ENCODE measurements around the gene NHLRC4. TPM values are rescaled to one million over a fixed set of nuclear protein-coding genes. Genes with fewer than 3 reads are reported as not detected.

NHLRC4 gene
- total and polyA plus RNA-seq, 5 donors from 2014 or later, result 1.9 to 5.6 (median 4.5) TPM

DNA sequence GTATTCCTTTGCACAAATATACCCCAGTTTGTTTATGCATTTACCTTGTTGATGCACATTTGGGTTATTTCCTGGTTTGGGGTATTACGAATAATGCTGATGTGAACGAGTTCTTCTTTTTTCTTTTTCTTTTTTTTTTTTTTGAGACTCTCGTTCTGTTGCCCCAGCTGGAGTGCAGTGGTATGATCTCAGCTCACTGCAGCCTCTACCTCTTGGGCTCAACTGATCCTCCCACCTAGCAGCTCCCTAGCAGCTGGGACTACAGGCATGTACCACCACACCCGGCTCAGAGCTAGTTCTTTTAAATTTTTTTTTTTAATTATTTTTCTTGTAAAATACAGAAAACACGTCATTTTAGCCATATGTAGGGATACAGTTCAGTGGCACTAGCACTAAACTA lies 37.1 kb downstream of the NHLRC4 start:
- no peaks in the 10 kb centered on the region for H3K27me3 Mint-ChIP-seq
- H3K9me3 ChIP-seq (ENCODE audit: control insufficient read depth in 2 of 2, low read length in 2 of 2), result no peaks in the 10 kb centered on the region
- peaks cover 8% of the 10 kb centered on the region for H3K36me3 Mint-ChIP-seq
- no peaks in the 10 kb centered on the region for H3K4me1 ChIP-seq (ENCODE audit: control insufficient read depth, insufficient read depth, low read length, poor library complexity, severe bottlenecking)
- no peak for ATAC-seq (ENCODE audit: low read depth in 2 of 2)
- no peaks in the 10 kb centered on the region for H3K36me3 ChIP-seq (ENCODE audit: control insufficient read depth, insufficient read depth, low read length)
- H3K27ac ChIP-seq (ENCODE audit: insufficient read depth, low read length, poor library complexity, severe bottlenecking), result no peak overlapping the region
- H3K4me1 Mint-ChIP-seq, result peaks cover 0 to 11% (median 5%) of the 10 kb centered on the region in 4 donors
- no peaks in the 10 kb centered on the region for H3K27me3 ChIP-seq (ENCODE audit: control insufficient read depth, insufficient read depth, low read length)
- H3K4me3 Mint-ChIP-seq, result no peak overlapping the region
- no peak overlapping the region for H3K27ac Mint-ChIP-seq
- H3K4me3 ChIP-seq (ENCODE audit: low read depth, low read length), result no peak overlapping the region
- H3K9me3 Mint-ChIP-seq, result peaks cover 0 to 5% (median 0%) of the 10 kb centered on the region in 7 donors
- DNase-seq, result no peak

DNA sequence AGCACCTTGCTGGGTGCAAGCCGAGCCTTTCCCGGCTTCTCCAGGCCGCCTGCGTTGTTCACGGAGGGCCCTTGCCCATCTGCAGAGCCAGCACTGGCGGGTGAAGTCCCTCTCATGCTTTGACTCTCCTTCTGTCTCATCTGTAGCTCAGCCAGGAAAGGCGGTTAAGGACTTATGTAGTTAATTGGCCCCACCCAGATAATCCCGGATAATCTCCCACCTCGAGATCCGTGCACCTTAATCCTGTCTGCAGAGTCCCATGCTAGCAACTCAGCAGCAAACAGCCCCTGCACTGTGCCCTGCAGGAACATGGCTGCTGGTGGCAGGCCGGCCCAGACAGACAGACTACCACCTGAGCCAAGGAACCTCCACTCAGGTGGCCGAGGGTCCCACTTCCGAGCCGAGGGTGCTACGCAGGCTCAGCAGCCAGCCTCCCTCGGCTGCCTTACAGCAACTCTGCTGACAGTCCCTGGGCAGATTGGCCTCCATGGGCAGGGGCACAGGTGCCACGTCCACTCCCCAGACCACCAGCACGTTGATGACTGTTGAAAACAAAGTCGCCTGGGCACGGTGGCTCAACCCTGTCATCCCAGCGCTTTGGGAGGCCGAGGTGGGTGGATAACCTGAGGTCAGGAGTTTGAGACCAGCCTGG lies 40.0 kb downstream of the NHLRC4 start:
- no peak overlapping the region for H3K27ac ChIP-seq (ENCODE audit: insufficient read depth, low read length, poor library complexity, severe bottlenecking)
- H3K9me3 Mint-ChIP-seq, result peaks cover 0 to 5% (median 0%) of the 10 kb centered on the region in 7 donors
- H3K27ac Mint-ChIP-seq, result no peak overlapping the region
- no peaks in the 10 kb centered on the region for H3K9me3 ChIP-seq (ENCODE audit: control insufficient read depth in 2 of 2, low read length in 2 of 2)
- H3K4me1 ChIP-seq (ENCODE audit: control insufficient read depth, insufficient read depth, low read length, poor library complexity, severe bottlenecking), result no peaks in the 10 kb centered on the region
- H3K36me3 ChIP-seq (ENCODE audit: control insufficient read depth, insufficient read depth, low read length), result no peaks in the 10 kb centered on the region
- H3K4me3 ChIP-seq (ENCODE audit: low read depth, low read length), result no peak overlapping the region
- no peak for DNase-seq
- no peak overlapping the region for H3K4me3 Mint-ChIP-seq
- H3K4me1 Mint-ChIP-seq, result peaks cover 3 to 18% (median 10%) of the 10 kb centered on the region in 4 donors
- H3K36me3 Mint-ChIP-seq, result peaks cover 8% of the 10 kb centered on the region
- no peak for ATAC-seq (ENCODE audit: low read depth in 2 of 2)
- H3K27me3 ChIP-seq (ENCODE audit: control insufficient read depth, insufficient read depth, low read length), result no peaks in the 10 kb centered on the region
- no peaks in the 10 kb centered on the region for H3K27me3 Mint-ChIP-seq

GRCh38 chr16:608019-608418 lies 41.2 kb downstream of the NHLRC4 start:
- no peaks in the 10 kb centered on the region for H3K27me3 Mint-ChIP-seq
- peaks cover 3 to 18% (median 10%) of the 10 kb centered on the region in 4 donors for H3K4me1 Mint-ChIP-seq
- no peaks in the 10 kb centered on the region for H3K9me3 ChIP-seq (ENCODE audit: control insufficient read depth in 2 of 2, low read length in 2 of 2)
- H3K4me3 ChIP-seq (ENCODE audit: low read depth, low read length), result no peak overlapping the region
- H3K4me3 Mint-ChIP-seq, result no peak overlapping the region
- H3K36me3 ChIP-seq (ENCODE audit: control insufficient read depth, insufficient read depth, low read length), result no peaks in the 10 kb centered on the region
- H3K9me3 Mint-ChIP-seq, result peaks cover 0 to 5% (median 0%) of the 10 kb centered on the region in 7 donors
- no peak overlapping the region for H3K27ac ChIP-seq (ENCODE audit: insufficient read depth, low read length, poor library complexity, severe bottlenecking)
- no peak overlapping the region for H3K27ac Mint-ChIP-seq
- DNase-seq, result peak in 1 of 3 donors; percentile 18
- H3K4me1 ChIP-seq (ENCODE audit: control insufficient read depth, insufficient read depth, low read length, poor library complexity, severe bottlenecking), result no peaks in the 10 kb centered on the region
- peaks cover 8% of the 10 kb centered on the region for H3K36me3 Mint-ChIP-seq
- no peaks in the 10 kb centered on the region for H3K27me3 ChIP-seq (ENCODE audit: control insufficient read depth, insufficient read depth, low read length)
- ATAC-seq (ENCODE audit: low read depth in 2 of 2), result no peak

- H3K27ac ChIP-seq (ENCODE audit: insufficient read depth, low read length, poor library complexity, severe bottlenecking), result no peak overlapping the region
- Mint-ChIP-seq H3K4me1 (peaks cover 3 to 13% (median 8%) of the 10 kb centered on the region in 4 donors), H3K27ac (peak overlapping the region in 2 of 3 donors; percentile 15 to 17), H3K27me3 (no peaks in the 10 kb centered on the region), H3K4me3 (no peak overlapping the region), H3K36me3 (peaks cover 6% of the 10 kb centered on the region), H3K9me3 (peaks cover 0 to 5% (median 0%) of the 10 kb centered on the region in 7 donors)
- no peaks in the 10 kb centered on the region for H3K4me1 ChIP-seq (ENCODE audit: control insufficient read depth, insufficient read depth, low read length, poor library complexity, severe bottlenecking)
- H3K9me3 ChIP-seq (ENCODE audit: control insufficient read depth in 2 of 2, low read length in 2 of 2), result no peaks in the 10 kb centered on the region
- DNase-seq, result no peak
- no peaks in the 10 kb centered on the region for H3K27me3 ChIP-seq (ENCODE audit: control insufficient read depth, insufficient read depth, low read length)
- no peak overlapping the region for H3K4me3 ChIP-seq (ENCODE audit: low read depth, low read length)
- H3K36me3 ChIP-seq (ENCODE audit: control insufficient read depth, insufficient read depth, low read length), result no peaks in the 10 kb centered on the region
- no peak for ATAC-seq (ENCODE audit: low read depth in 2 of 2)
Measured at GRCh38 chr16:609316-609715, 42.5 kb downstream of the NHLRC4 start.

GRCh38 chr16:609984-610383 lies 43.2 kb downstream of the NHLRC4 start:
- Mint-ChIP-seq H3K9me3 (peaks cover 0 to 2% (median 0%) of the 10 kb centered on the region in 7 donors), H3K36me3 (peaks cover 8% of the 10 kb centered on the region), H3K27me3 (no peaks in the 10 kb centered on the region), H3K4me1 (peaks cover 3 to 13% (median 9%) of the 10 kb centered on the region in 4 donors), H3K4me3 (no peak overlapping the region), H3K27ac (no peak overlapping the region)
- ATAC-seq (ENCODE audit: low read depth in 2 of 2) (no peak), DNase-seq (no peak)
- Histone ChIP-seq H3K36me3 (ENCODE audit: control insufficient read depth, insufficient read depth, low read length) (no peaks in the 10 kb centered on the region), H3K9me3 (ENCODE audit: control insufficient read depth in 2 of 2, low read length in 2 of 2) (no peaks in the 10 kb centered on the region), H3K4me3 (ENCODE audit: low read depth, low read length) (no peak overlapping the region), H3K4me1 (ENCODE audit: control insufficient read depth, insufficient read depth, low read length, poor library complexity, severe bottlenecking) (no peaks in the 10 kb centered on the region), H3K27ac (ENCODE audit: insufficient read depth, low read length, poor library complexity, severe bottlenecking) (no peak overlapping the region), H3K27me3 (ENCODE audit: control insufficient read depth, insufficient read depth, low read length) (no peaks in the 10 kb centered on the region)

DNA sequence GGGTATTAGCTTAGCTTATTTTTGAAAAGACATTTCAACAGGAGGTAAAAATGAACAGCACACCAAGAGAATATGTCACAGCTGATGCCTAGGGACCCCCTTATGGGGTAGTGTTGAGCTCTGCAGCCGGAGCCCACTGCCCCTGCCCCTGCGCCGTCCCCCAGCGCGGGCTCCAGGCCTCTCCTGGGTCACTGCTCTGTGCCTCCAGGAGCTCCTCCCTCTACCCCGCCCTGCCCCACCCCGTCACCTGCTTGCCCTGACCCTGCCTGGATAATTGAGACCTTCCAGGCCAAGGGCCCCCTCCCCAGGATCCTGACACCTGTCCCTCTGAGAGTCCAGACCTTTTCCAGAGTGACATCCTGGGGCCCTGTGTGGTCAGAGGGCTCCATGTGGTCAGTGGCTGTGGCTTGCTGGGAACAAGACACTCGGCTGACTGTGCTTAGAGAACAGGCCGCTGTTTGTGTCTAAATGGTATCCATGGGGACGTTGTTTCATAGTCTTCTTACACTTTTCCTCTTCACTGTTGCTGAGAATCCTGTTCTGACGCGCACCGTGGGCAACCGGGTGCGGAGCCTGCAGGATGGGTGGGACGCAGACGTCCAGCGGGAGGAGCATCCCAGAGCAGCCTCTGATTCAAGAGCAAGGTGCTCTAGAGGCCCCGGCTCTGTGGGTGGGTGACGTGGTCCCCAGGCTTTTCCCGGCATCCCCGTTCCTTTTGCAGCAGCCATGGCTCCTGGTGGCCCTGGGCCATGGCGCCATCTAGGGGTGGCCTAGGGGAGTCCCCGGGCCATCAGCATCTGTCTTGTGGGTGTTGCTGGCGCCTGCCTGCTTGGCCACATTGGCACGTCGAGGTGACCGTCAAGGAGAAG lies 43.9 kb downstream of the NHLRC4 start:
- no peaks in the 10 kb centered on the region for H3K4me1 ChIP-seq (ENCODE audit: control insufficient read depth, insufficient read depth, low read length, poor library complexity, severe bottlenecking)
- peak; percentile 33 to 54 (median 50) for DNase-seq
- peak overlapping the region in 1 of 4 donors; percentile 58 for H3K4me3 Mint-ChIP-seq
- no peaks in the 10 kb centered on the region for H3K36me3 ChIP-seq (ENCODE audit: control insufficient read depth, insufficient read depth, low read length)
- no peaks in the 10 kb centered on the region for H3K27me3 Mint-ChIP-seq
- H3K36me3 Mint-ChIP-seq, result peaks cover 8% of the 10 kb centered on the region
- H3K27me3 ChIP-seq (ENCODE audit: control insufficient read depth, insufficient read depth, low read length), result no peaks in the 10 kb centered on the region
- H3K4me3 ChIP-seq (ENCODE audit: low read depth, low read length), result no peak overlapping the region
- H3K4me1 Mint-ChIP-seq, result peaks cover 3 to 13% (median 9%) of the 10 kb centered on the region in 4 donors
- H3K27ac ChIP-seq (ENCODE audit: insufficient read depth, low read length, poor library complexity, severe bottlenecking), result no peak overlapping the region
- no peaks in the 10 kb centered on the region for H3K9me3 Mint-ChIP-seq
- H3K9me3 ChIP-seq (ENCODE audit: control insufficient read depth in 2 of 2, low read length in 2 of 2), result no peaks in the 10 kb centered on the region
- peak overlapping the region in 1 of 3 donors; percentile 30 for H3K27ac Mint-ChIP-seq
- ATAC-seq (ENCODE audit: low read depth in 2 of 2), result peak in 1 of 2 donors; percentile 48

- Histone ChIP-seq H3K36me3 (ENCODE audit: control insufficient read depth, insufficient read depth, low read length) (no peaks in the 10 kb centered on the region), H3K27me3 (ENCODE audit: control insufficient read depth, insufficient read depth, low read length) (no peaks in the 10 kb centered on the region), H3K4me1 (ENCODE audit: control insufficient read depth, insufficient read depth, low read length, poor library complexity, severe bottlenecking) (no peaks in the 10 kb centered on the region), H3K9me3 (ENCODE audit: control insufficient read depth in 2 of 2, low read length in 2 of 2) (no peaks in the 10 kb centered on the region), H3K4me3 (ENCODE audit: low read depth, low read length) (no peak overlapping the region), H3K27ac (ENCODE audit: insufficient read depth, low read length, poor library complexity, severe bottlenecking) (no peak overlapping the region)
- H3K4me1 Mint-ChIP-seq, result peaks cover 3 to 7% (median 4%) of the 10 kb centered on the region in 4 donors
- H3K9me3 Mint-ChIP-seq, result no peaks in the 10 kb centered on the region
- H3K27ac Mint-ChIP-seq, result no peak overlapping the region
- DNase-seq, result no peak
- no peak overlapping the region for H3K4me3 Mint-ChIP-seq
- no peak for ATAC-seq (ENCODE audit: low read depth in 2 of 2)
- H3K36me3 Mint-ChIP-seq, result peaks cover 8% of the 10 kb centered on the region
- H3K27me3 Mint-ChIP-seq, result no peaks in the 10 kb centered on the region
Measured at GRCh38 chr16:615122-615521, 48.3 kb downstream of the NHLRC4 start.
